WTC11 (cell line): ENCODE measurements around the gene MAGI3. TPM values are rescaled to one million over a fixed set of nuclear protein-coding genes. Genes with fewer than 3 reads are reported as not detected.
A peak's percentile ranks its signal among the peaks of the same experiment; 100 is the strongest.

Source experiments
- ATAC-seq: fragments of 200-7000 bp; cut with Tn5 transposase; 2 replicates; pipeline ENCODE4 v1.10.0; 2021; ENCODE audit warnings: mild to moderate bottlenecking, moderate library complexity
- CTCF ChIA-PET: fragments of 300-600 bp; sonication (Branson Sonifier 250); formaldehyde crosslinking; loops from one replicate; lab custom pipeline; 2021; ENCODE audit warnings: antibody characterized with exemption; lab: Charles Lee
- POLR2A ChIA-PET: fragments of 350-600 bp; sonication (Branson Sonifier 250); formaldehyde crosslinking; loops from one replicate; lab custom pipeline; 2021; ENCODE audit warnings: antibody characterized with exemption; lab: Charles Lee
- DNase-seq: peaks from one replicate; pipeline ENCODE4 v3.0.0; 2021; ENCODE audit warnings: low spot score
- H3K27ac Mint-ChIP-seq: 2 replicates; pipeline ENCODE4 v1.8.0; 2021; ENCODE audit warnings: mixed read lengths
- H3K27me3 Mint-ChIP-seq: 2 replicates; pipeline ENCODE4 v1.8.0; 2021; ENCODE audit warnings: low read depth, mild to moderate bottlenecking, moderate library complexity, mixed read lengths
- H3K36me3 Mint-ChIP-seq: 2 replicates; pipeline ENCODE4 v1.8.0; 2021; ENCODE audit warnings: mixed read lengths
- H3K4me1 Mint-ChIP-seq: 2 replicates; pipeline ENCODE4 v1.8.0; 2022; ENCODE audit warnings: mixed read lengths
- H3K4me3 Mint-ChIP-seq: 2 replicates; pipeline ENCODE4 v1.8.0; 2021; ENCODE audit warnings: mild to moderate bottlenecking, moderate library complexity, mixed read lengths
- H3K9me3 Mint-ChIP-seq: 2 replicates; pipeline ENCODE4 v1.8.0; 2021; ENCODE audit warnings: mixed read lengths
- ARID4B ChIP-seq: sonication (generic); formaldehyde crosslinking; IDR thresholded peaks from 2 replicates; pipeline ENCODE4 v1.8.0; 2023; ENCODE audit warnings: missing genetic modification reagents, mild to moderate bottlenecking, borderline replicate concordance
- ATF2 ChIP-seq: sonication (generic); formaldehyde crosslinking; IDR thresholded peaks from 2 replicates; pipeline ENCODE4 v1.8.1; 2022; ENCODE audit warnings: low read depth, missing genetic modification reagents, borderline replicate concordance
- CBFB ChIP-seq: sonication (generic); formaldehyde crosslinking; IDR thresholded peaks from 2 replicates; pipeline ENCODE4 v1.8.1; 2022; ENCODE audit warnings: mild to moderate bottlenecking, low read depth, missing genetic modification reagents
- CDX4 ChIP-seq: fragments of 250-450 bp; sonication (Bioruptor Pico); IDR thresholded peaks from 2 replicates; pipeline ENCODE4 v1.9.0; 2021; ENCODE audit warnings: moderate library complexity, mild to moderate bottlenecking, inconsistent platforms, borderline replicate concordance
- ERG ChIP-seq: fragments of 250-450 bp; sonication (Bioruptor Pico); IDR thresholded peaks from 2 replicates; pipeline ENCODE4 v1.8.0; 2021; ENCODE audit warnings: mild to moderate bottlenecking
- GABPB1 ChIP-seq: sonication (generic); formaldehyde crosslinking; IDR thresholded peaks from 2 replicates; pipeline ENCODE4 v1.8.1; 2023; ENCODE audit warnings: mild to moderate bottlenecking, missing genetic modification reagents
- HMGXB4 ChIP-seq: sonication (generic); formaldehyde crosslinking; IDR thresholded peaks from 2 replicates; pipeline ENCODE4 v1.8.1; 2023; ENCODE audit warnings: mild to moderate bottlenecking, moderate library complexity, missing genetic modification reagents
- IRF1 ChIP-seq: sonication (generic); formaldehyde crosslinking; IDR thresholded peaks from 2 replicates; pipeline ENCODE4 v1.8.0; 2023; ENCODE audit warnings: missing genetic modification reagents
- IRF2 ChIP-seq: sonication (generic); formaldehyde crosslinking; IDR thresholded peaks from 2 replicates; pipeline ENCODE4 v1.8.0; 2022; ENCODE audit warnings: low read depth, missing genetic modification reagents, borderline replicate concordance
- NFYB ChIP-seq: sonication (generic); formaldehyde crosslinking; conservative IDR thresholded peaks from 2 replicates; pipeline ENCODE4 v1.8.0; 2022; ENCODE audit warnings: low read depth, missing genetic modification reagents
- NR3C1 ChIP-seq: sonication (generic); formaldehyde crosslinking; conservative IDR thresholded peaks from 2 replicates; pipeline ENCODE4 v1.8.1; 2023; ENCODE audit warnings: low read depth, mild to moderate bottlenecking, missing genetic modification reagents
- OVOL2 ChIP-seq: fragments of 250-450 bp; sonication (Bioruptor Pico); IDR thresholded peaks from 2 replicates; pipeline ENCODE4 v1.9.0; 2021; ENCODE audit warnings: mild to moderate bottlenecking, borderline replicate concordance
- PRRX2 ChIP-seq: fragments of 250-450 bp; sonication (Bioruptor Pico); IDR thresholded peaks from 2 replicates; pipeline ENCODE4 v1.8.0; 2021; ENCODE audit warnings: mild to moderate bottlenecking
- TEAD1 ChIP-seq: sonication (generic); formaldehyde crosslinking; IDR thresholded peaks from 2 replicates; pipeline ENCODE4 v1.8.0; 2022; ENCODE audit warnings: mild to moderate bottlenecking, missing genetic modification reagents
- USF1 ChIP-seq: sonication (generic); formaldehyde crosslinking; IDR thresholded peaks from 2 replicates; pipeline ENCODE4 v1.8.0; 2022; ENCODE audit warnings: mild to moderate bottlenecking, missing genetic modification reagents
- ZNF121 ChIP-seq: sonication (generic); formaldehyde crosslinking; IDR thresholded peaks from 2 replicates; pipeline ENCODE4 v1.8.0; 2023; ENCODE audit warnings: missing genetic modification reagents
- ZNF138 ChIP-seq: sonication (generic); formaldehyde crosslinking; conservative IDR thresholded peaks from 2 replicates; pipeline ENCODE4 v1.8.1; 2022; ENCODE audit warnings: mild to moderate bottlenecking, moderate library complexity, missing genetic modification reagents
- ZNF416 ChIP-seq: fragments of 250-450 bp; sonication (Bioruptor Pico); IDR thresholded peaks from 2 replicates; pipeline ENCODE4 v1.9.0; 2021; ENCODE audit warnings: mild to moderate bottlenecking, inconsistent platforms
- ZNF532 ChIP-seq: fragments of 250-450 bp; sonication (Bioruptor Pico); IDR thresholded peaks from 2 replicates; pipeline ENCODE4 v1.9.0; 2021; ENCODE audit warnings: mild to moderate bottlenecking, borderline replicate concordance
- ZSCAN18 ChIP-seq: fragments of 250-450 bp; sonication (Bioruptor Pico); IDR thresholded peaks from 2 replicates; pipeline ENCODE4 v2.1.2; 2022; ENCODE audit warnings: mild to moderate bottlenecking, moderate library complexity
- total RNA-seq: library from RNA; stranded (reverse); gene quantifications from 3 replicates; pipeline ENCODE4 v1.2.3, GENCODE V29; 2021

Gene MAGI3
- total RNA-seq, 1 experiment from 2014 or later, result 9.7 TPM

GRCh38 chr1:113375878-113376277 lies 14.4 kb upstream of the MAGI3 start:
- no peak overlapping the region for H3K27ac Mint-ChIP-seq
- CTCF ChIA-PET, result no interaction called here
- H3K9me3 Mint-ChIP-seq, result no peaks in the 10 kb centered on the region
- TF ChIP-seq IRF1 (no peak), ZNF532 (no peak), ZNF138 (CRISPR knock-in tag) (no peak), HMGXB4 (CRISPR knock-in tag) (no peak), USF1 (CRISPR knock-in tag) (no peak), CDX4 (CRISPR knock-in tag) (no peak), ATF2 (CRISPR knock-in tag) (no peak), NR3C1 (CRISPR knock-in tag) (no peak), ERG (CRISPR knock-in tag) (no peak), OVOL2 (CRISPR knock-in tag) (no peak), PRRX2 (CRISPR knock-in tag) (no peak), IRF2 (CRISPR knock-in tag) (no peak), ARID4B (CRISPR knock-in tag) (no peak), GABPB1 (no peak), NFYB (no peak), TEAD1 (CRISPR knock-in tag) (no peak), ZNF121 (CRISPR knock-in tag) (no peak), ZSCAN18 (no peak), CBFB (CRISPR knock-in tag) (no peak), ZNF416 (CRISPR knock-in tag) (no peak)
- TF ChIP-seq, all 79 proteins: peak for 0
- H3K4me1 Mint-ChIP-seq, result no peaks in the 10 kb centered on the region
- H3K27me3 Mint-ChIP-seq, result no peaks in the 10 kb centered on the region
- DNase-seq (no peak), ATAC-seq (peak; percentile 51)
- H3K4me3 Mint-ChIP-seq, result no peak overlapping the region
- H3K36me3 Mint-ChIP-seq, result no peaks in the 10 kb centered on the region
- POLR2A ChIA-PET, result no interaction called here
